B cell (primary cell): ENCODE measurements around the gene TMEM14A. TPM values are rescaled to one million over a fixed set of nuclear protein-coding genes. Genes with fewer than 3 reads are reported as not detected.

Experiments used
- ATAC-seq: fragments of 200-7000 bp; cut with Tn5 transposase; one replicate; pipeline ENCODE4 v1.10.0; 2021; ENCODE audit warnings: low read depth, mild to moderate bottlenecking, moderate number of reproducible peaks, moderate library complexity
- CTCF ChIA-PET: fragments of 350-600 bp; sonication (Branson Sonifier 250); formaldehyde crosslinking; loops from one replicate; lab custom pipeline; 2021; ENCODE audit warnings: antibody characterized with exemption, inconsistent platforms; lab: Charles Lee
- POLR2A ChIA-PET: fragments of 350-600 bp; sonication (Branson Sonifier 250); formaldehyde crosslinking; loops from one replicate; lab custom pipeline; 2021; ENCODE audit warnings: antibody characterized with exemption; lab: Charles Lee
- DNase-seq: peaks from one replicate; pipeline ENCODE4 v3.0.0; 2013
- H2AFZ ChIP-seq: 2 replicates; pipeline ENCODE4 v1.6.1; 2012; ENCODE audit warnings: mild to moderate bottlenecking, low read depth, low read length; ENCODE audit not compliant: insufficient read depth, poor library complexity, severe bottlenecking
- H3K27ac ChIP-seq, 2 donors: 1 replicate in 1 of 2; 2 replicates in 1 of 2; pipeline ENCODE4 v1.5.1; 2012 to 2013; ENCODE audit warnings: low read length in 2 of 2, mild to moderate bottlenecking in 2 of 2, moderate library complexity in 1 of 2
- H3K27me3 ChIP-seq, 4 experiments: fragments of 200-600 bp in 1 of 4; sonication (generic) in 1 of 4; replicated peaks in 1 of 4; 1 replicate in 2 of 4; 2 replicates in 2 of 4; pipeline versions ENCODE4 v1.6.1 to v1.7.0; 2013 to 2016; ENCODE audit warnings: low read length in 3 of 4, mild to moderate bottlenecking in 2 of 4, mixed read lengths in 1 of 4, moderate library complexity in 1 of 4; ENCODE audit not compliant: insufficient read depth in 4 of 4, control insufficient read depth in 3 of 4; ENCODE audit errors: control extremely low read depth in 1 of 4
- H3K36me3 ChIP-seq, 2 experiments: replicated peaks in 1 of 2; 1 replicate in 1 of 2; 2 replicates in 1 of 2; pipeline versions ENCODE4 v1.6.1 to v1.7.1; 2013; ENCODE audit warnings: low read length in 1 of 2; ENCODE audit not compliant: insufficient read depth in 2 of 2, control insufficient read depth in 1 of 2; ENCODE audit errors: control extremely low read depth in 1 of 2, extremely low read depth in 1 of 2
- H3K4me1 ChIP-seq, 2 donors: fragments of 200-600 bp in 1 of 2; sonication (generic) in 1 of 2; 1 replicate in 1 of 2; 2 replicates in 1 of 2; pipeline versions ENCODE4 v1.5.1 to v1.6.1; 2013 to 2017; ENCODE audit warnings: low read length in 2 of 2; ENCODE audit not compliant: control insufficient read depth in 2 of 2, insufficient read depth in 2 of 2
- H3K4me2 ChIP-seq: replicated peaks from 2 replicates; pipeline ENCODE3; 2012; ENCODE audit warnings: mild to moderate bottlenecking, low read depth, low read length; ENCODE audit not compliant: poor library complexity, severe bottlenecking
- H3K4me3 ChIP-seq, 5 experiments: fragments of 200-600 bp in 1 of 5; sonication (generic) in 1 of 5; 1 replicate in 3 of 5; 2 replicates in 2 of 5; pipeline versions ENCODE4 v1.5.1 to v1.7.0; 2011 to 2016; ENCODE audit warnings: low read length in 4 of 5, mild to moderate bottlenecking in 4 of 5, low read depth in 2 of 5, control low read depth in 1 of 5, moderate library complexity in 1 of 5; ENCODE audit not compliant: insufficient read depth in 1 of 5; ENCODE audit errors: control extremely low read depth in 1 of 5, extremely low read depth in 1 of 5
- H3K79me2 ChIP-seq: fragments of 200-600 bp; sonication (generic); one replicate; pipeline ENCODE4 v1.6.0; 2016; ENCODE audit warnings: low read length; ENCODE audit not compliant: control insufficient read depth, insufficient read depth
- H3K9ac ChIP-seq: fragments of 200-600 bp; sonication (generic); 2 replicates; pipeline ENCODE4 v1.6.1; 2017; ENCODE audit warnings: mild to moderate bottlenecking, low read length, moderate library complexity
- H3K9me3 ChIP-seq, 3 donors: one replicate each; pipeline versions ENCODE4 v1.6.1 to v1.7.1; 2013; ENCODE audit warnings: low read length in 2 of 3; ENCODE audit not compliant: control insufficient read depth in 2 of 3, insufficient read depth in 1 of 3; ENCODE audit errors: control extremely low read depth in 1 of 3
- H4K20me1 ChIP-seq: 2 replicates; pipeline ENCODE4 v1.6.0; 2012; ENCODE audit warnings: mild to moderate bottlenecking, low read length; ENCODE audit not compliant: insufficient read depth, control insufficient read depth, poor library complexity, severe bottlenecking
- H3K27ac Mint-ChIP-seq: one replicate; pipeline ENCODE4 v1.8.0; 2021; ENCODE audit warnings: mixed read lengths
- H3K27me3 Mint-ChIP-seq: one replicate; pipeline ENCODE4 v1.8.0; 2021; ENCODE audit warnings: mixed read lengths
- H3K4me1 Mint-ChIP-seq: one replicate; pipeline ENCODE4 v1.8.0; 2021; ENCODE audit warnings: mixed read lengths
- H3K4me3 Mint-ChIP-seq: one replicate; pipeline ENCODE4 v1.8.0; 2021; ENCODE audit warnings: mixed read lengths
- H3K9me3 Mint-ChIP-seq: one replicate; pipeline ENCODE4 v1.8.0; 2022; ENCODE audit warnings: mixed read lengths; ENCODE audit not compliant: insufficient read depth
- CTCF ChIP-seq: fragments of 200-600 bp; IDR thresholded peaks from one replicate; pipeline ENCODE4 v1.8.0; 2022; ENCODE audit warnings: antibody characterized with exemption, mild to moderate bottlenecking
- EZH2 ChIP-seq: IDR thresholded peaks from 2 replicates; pipeline ENCODE4 v1.6.1; 2012; ENCODE audit warnings: borderline replicate concordance, low read depth, mild to moderate bottlenecking, moderate library complexity, low read length; ENCODE audit not compliant: insufficient read depth, poor library complexity, severe bottlenecking
- WGBS: methylation state at CpG from one replicate; pipeline ENCODE4 v1.1.5; 2013; ENCODE audit warnings: missing lambda C conversion rate; ENCODE audit not compliant: insufficient coverage; 5-methylcytosine and 5-hydroxymethylcytosine counted together
- intact Hi-C: fragments of 100-400 bp; cut with micrococcal nuclease; formaldehyde crosslinking; loops from one replicate; pipeline ENCODE4 v1.10.0; 2022
- polyA plus RNA-seq: library from polyadenylated mRNA; depleted of rRNA; stranded (reverse); fragments of >200 nt; gene quantifications from 2 replicates; pipeline ENCODE4 v1.2.3, GENCODE V29; 2012
- total RNA-seq, 2 donors: library from RNA; stranded (reverse); fragments of 120-200 nt in 1 of 2; gene quantifications; 1 replicate in 1 of 2; 2 replicates in 1 of 2; pipeline versions ENCODE4 v1.2.3 to v1.2.4, GENCODE V29; 2013 to 2022

The TMEM14A gene
- total and polyA plus RNA-seq, 2 donors (not counting 1 experiment from before 2014, with no cell fraction given): 5.2 to 9.5 TPM

- intact Hi-C loops: no loop called here
- 83% methylated on average over 5 of the region's 15 CpGs for WGBS
- no peaks in the 10 kb centered on the region for H3K9me3 Mint-ChIP-seq
- peaks cover 6% of the 10 kb centered on the region for H3K4me1 Mint-ChIP-seq
- Histone ChIP-seq H3K9me3 (no peaks in the 10 kb centered on the region), H3K27me3 (peaks cover 0 to 3% (median 0%) of the 10 kb centered on the region in 4 experiments), H3K27ac (no peak overlapping the region), H3K4me1 (peaks cover 0 to 3% of the 10 kb centered on the region in 2 donors), H3K36me3 (no peaks in the 10 kb centered on the region), H4K20me1 (no peaks in the 10 kb centered on the region), H3K4me2 (no peak overlapping the region), H3K4me3 (no peak overlapping the region), H3K79me2 (no peaks in the 10 kb centered on the region), H3K9ac (no peak overlapping the region), H2AFZ (no peak overlapping the region)
- ChIA-PET CTCF (interaction anchor here (1.1 kb wide), 1 partner anchor 12 kb away, joined by 4 read pairs; no protein-coding TSS in a partner anchor), POLR2A (interaction anchor here (0.6 kb wide), 1 partner anchor 375 kb away, joined by 5 read pairs; no protein-coding TSS in a partner anchor)
- ATAC-seq (no peak), DNase-seq (no peak)
- no peak overlapping the region for H3K27ac Mint-ChIP-seq
- H3K27me3 Mint-ChIP-seq: peaks cover 5% of the 10 kb centered on the region
- TF ChIP-seq CTCF: no peak
- no peak for TF ChIP-seq EZH2
- H3K4me3 Mint-ChIP-seq: no peak overlapping the region
These were observed 56.0 kb downstream of the TMEM14A start for GRCh38 chr6:52726741-52727535.

- intact Hi-C loops: no loop called here
- CTCF ChIA-PET: no interaction called here
- H3K9me3 ChIP-seq: no peaks in the 10 kb centered on the region
- Mint-ChIP-seq H3K4me3 (no peak overlapping the region), H3K4me1 (peaks cover 6% of the 10 kb centered on the region), H3K27ac (no peak overlapping the region), H3K9me3 (no peaks in the 10 kb centered on the region), H3K27me3 (peaks cover 5% of the 10 kb centered on the region)
- POLR2A ChIA-PET: interaction anchor here (0.6 kb wide), 1 partner anchor 376 kb away, joined by 5 read pairs; no protein-coding TSS in a partner anchor
- peaks cover 0 to 3% (median 0%) of the 10 kb centered on the region in 4 experiments for H3K27me3 ChIP-seq
- H3K27ac ChIP-seq: no peak overlapping the region
- H3K4me3 ChIP-seq: no peak overlapping the region
- no peak for ATAC-seq
- no peak for DNase-seq
- H3K4me2 ChIP-seq: no peak overlapping the region
- 83% methylated on average over 1 of the region's 2 CpGs for WGBS
- no peak overlapping the region for H2AFZ ChIP-seq
- TF ChIP-seq EZH2: no peak
- peaks cover 0 to 3% of the 10 kb centered on the region in 2 donors for H3K4me1 ChIP-seq
- no peaks in the 10 kb centered on the region for H3K36me3 ChIP-seq
- no peak overlapping the region for H3K9ac ChIP-seq
- H3K79me2 ChIP-seq: no peaks in the 10 kb centered on the region
- H4K20me1 ChIP-seq: no peaks in the 10 kb centered on the region
These were observed 57.0 kb downstream of the TMEM14A start for GRCh38 chr6:52727908-52728307.
